WI38 (cell line): ENCODE results near the gene HELT.
"Not testable (repeated sequence)": the region's sequence is repeated elsewhere in the genome, so short reads cannot be mapped to it uniquely, and the experiment has no call there.

Experiments
- H3K4me3 ChIP-seq: 2 replicates; pipeline ENCODE4 v1.5.1; 2011; ENCODE audit warnings: low read depth, mild to moderate bottlenecking, control low read depth, low read length
- TF ChIP-seq, protein P1 (sequence below): IDR thresholded peaks from 2 replicates; pipeline ENCODE4 v1.5.1; 2012; ENCODE audit warnings: low read depth, mild to moderate bottlenecking, control low read depth, low read length

The HELT gene

DNA sequence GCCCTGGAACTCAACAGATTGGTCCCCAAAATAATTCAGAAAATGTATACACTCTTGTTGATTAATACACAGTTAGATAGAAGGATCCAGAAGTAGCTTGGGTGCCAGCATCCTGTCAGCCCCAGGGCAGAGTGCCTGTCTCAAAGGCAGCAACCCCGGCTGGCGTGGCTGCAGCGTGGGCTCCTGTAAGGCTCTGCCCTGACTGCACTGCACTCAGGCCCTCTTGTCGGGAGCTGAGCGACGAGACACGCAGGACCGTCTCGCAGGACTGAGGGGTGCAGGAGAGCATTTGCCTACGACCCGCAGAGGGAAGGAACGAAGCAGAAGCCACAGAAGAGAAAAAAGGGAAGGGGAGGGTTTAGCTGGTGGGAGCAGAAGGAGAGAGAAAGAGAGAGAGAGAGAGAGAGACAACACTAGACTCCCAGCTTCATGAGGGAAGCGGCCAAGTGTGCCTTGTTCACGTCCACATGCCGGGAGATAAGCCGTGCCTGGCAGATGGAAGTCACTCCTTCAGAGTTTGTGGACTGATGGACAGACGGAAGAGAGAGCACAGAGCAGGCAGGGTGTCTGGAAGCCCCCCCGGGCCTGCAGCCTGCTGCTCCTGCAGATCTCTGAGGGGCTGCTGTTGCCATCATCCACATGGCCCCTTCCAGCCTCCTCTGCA, 38.7 kb upstream of the HELT start:
- H3K4me3 ChIP-seq, result no peak overlapping the region
- TF ChIP-seq, protein P1, sequence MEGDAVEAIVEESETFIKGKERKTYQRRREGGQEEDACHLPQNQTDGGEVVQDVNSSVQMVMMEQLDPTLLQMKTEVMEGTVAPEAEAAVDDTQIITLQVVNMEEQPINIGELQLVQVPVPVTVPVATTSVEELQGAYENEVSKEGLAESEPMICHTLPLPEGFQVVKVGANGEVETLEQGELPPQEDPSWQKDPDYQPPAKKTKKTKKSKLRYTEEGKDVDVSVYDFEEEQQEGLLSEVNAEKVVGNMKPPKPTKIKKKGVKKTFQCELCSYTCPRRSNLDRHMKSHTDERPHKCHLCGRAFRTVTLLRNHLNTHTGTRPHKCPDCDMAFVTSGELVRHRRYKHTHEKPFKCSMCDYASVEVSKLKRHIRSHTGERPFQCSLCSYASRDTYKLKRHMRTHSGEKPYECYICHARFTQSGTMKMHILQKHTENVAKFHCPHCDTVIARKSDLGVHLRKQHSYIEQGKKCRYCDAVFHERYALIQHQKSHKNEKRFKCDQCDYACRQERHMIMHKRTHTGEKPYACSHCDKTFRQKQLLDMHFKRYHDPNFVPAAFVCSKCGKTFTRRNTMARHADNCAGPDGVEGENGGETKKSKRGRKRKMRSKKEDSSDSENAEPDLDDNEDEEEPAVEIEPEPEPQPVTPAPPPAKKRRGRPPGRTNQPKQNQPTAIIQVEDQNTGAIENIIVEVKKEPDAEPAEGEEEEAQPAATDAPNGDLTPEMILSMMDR, result no peak

DNA sequence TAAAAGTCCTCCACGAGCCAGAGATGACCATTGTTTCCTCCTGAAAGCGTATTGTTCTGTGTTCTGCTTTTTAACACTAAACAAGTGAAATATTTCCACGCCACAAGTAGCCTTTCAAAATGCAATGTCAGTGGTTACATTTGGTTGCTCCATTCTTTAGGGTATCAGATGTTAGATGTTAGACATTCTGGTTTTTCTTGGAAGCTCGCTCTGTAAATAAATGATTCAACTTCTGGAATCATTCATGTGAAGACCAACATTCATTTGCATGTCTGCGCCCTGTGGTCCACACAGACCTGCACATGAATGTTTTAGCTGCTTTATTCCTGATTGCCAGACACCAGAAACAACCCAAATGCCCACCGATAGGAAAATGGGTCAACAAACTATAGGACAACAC, 38.0 kb upstream of the HELT start:
- TF ChIP-seq, protein P1, result no peak

DNA sequence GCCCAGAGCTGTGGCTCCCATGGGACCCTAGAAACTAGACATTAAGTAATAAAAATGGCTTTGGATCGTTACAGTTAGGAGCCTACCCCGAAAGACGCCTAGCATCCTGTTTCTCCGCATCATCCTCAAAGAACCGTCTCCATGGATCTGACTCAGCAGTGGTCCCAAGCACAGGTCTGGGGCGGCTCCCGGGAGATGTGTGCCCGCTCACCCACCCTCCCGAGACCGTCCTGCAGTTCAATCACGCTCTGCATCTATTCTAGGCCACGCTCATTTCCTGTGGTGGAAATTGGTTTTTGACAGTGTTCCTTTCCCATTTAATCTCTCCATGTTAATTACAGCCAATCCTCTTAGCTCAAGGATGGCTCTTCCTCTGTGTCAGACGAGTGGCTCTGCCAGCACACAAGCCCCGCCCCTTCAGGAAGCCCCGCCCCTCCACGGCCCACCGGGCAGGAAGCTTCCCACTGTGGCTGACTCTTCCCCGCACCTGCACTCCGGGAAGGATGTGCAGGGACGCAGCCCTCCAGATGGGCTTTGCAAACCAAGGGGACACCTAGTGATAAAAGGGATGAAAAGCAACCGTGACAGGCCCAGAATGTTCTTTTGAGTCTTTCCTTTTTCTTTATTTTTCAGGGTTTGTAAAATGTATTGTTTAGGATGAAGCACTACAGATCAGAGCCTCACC, 34.5 kb upstream of the HELT start:
- no peak overlapping the region for H3K4me3 ChIP-seq
- TF ChIP-seq, protein P1, result 0 out of 2 replicates have a peak, but pooled peaks have one; percentile 22

More for the DNA sequence above, 38.0 kb upstream of the HELT start:
- no peak overlapping the region for H3K4me3 ChIP-seq

DNA sequence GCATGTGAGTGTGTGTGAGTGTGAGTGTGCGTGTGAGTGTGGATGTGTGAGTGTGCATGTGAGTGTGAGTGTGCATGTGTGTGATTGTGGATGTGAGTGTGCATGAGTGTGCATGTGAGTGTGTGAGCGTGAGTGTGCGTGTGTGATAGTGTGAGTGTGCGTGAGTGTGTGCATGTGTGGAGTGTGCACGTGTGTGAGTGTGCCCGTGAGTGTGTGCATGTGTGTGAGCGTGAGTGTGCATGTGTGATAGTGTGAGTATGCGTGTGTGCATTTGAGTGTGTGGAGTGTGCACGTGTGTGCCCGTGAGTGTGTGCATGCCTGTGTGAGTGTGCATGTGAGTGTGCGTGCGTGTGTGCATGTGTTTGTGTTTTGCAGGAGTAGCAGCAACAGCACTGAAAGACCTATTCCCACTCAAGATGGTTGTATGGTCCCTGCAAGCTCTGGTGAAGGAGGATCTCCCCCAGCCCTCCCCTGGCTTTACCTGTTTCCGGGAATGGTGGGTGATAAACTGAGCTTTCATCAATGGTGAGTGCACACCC, 30.7 kb upstream of the HELT start:
- TF ChIP-seq, protein P1, result no peak
- H3K4me3 ChIP-seq, result no peak overlapping the region

DNA sequence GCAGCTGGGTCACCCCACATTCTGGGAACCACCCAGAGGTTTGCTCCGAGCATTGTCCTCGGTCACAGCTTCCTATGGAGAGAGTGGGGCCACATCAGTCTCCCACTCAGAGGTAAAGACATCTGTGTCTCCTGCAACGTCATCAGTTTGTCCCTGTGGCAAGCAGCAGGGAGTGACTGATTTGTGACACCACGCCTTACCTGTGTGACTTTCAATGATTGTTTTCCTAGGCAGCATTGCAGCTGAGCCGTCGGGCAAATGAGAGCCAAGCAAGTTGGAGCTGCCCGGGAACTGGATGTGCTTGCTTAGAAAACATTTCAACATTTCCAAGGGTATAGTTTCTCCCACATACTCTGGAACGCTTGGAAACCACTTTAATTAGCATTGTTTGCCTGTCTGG, 29.7 kb upstream of the HELT start:
- no peak overlapping the region for H3K4me3 ChIP-seq
- TF ChIP-seq, protein P1, result no peak

DNA sequence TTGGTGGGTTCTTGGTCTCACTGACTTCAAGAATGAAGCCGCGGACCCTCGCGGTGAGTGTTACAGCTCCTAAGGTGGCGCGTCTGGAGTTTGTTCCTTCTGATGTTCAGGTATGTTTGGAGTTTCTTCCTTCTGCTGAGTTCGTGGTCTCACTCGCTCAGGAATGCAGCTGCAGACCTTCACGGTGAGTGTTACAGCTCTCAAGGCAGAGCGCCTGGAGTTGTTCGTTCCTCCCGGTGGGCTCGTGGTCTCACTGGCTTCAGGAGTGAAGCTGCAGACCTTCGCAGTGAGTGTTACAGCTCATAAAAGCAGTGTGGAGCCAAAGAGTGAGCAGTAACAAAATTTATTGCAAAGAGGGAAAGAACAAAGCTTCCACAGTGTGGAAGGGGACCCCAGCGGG, 29.0 kb upstream of the HELT start:
- not testable (repeated sequence) for H3K4me3 ChIP-seq

DNA sequence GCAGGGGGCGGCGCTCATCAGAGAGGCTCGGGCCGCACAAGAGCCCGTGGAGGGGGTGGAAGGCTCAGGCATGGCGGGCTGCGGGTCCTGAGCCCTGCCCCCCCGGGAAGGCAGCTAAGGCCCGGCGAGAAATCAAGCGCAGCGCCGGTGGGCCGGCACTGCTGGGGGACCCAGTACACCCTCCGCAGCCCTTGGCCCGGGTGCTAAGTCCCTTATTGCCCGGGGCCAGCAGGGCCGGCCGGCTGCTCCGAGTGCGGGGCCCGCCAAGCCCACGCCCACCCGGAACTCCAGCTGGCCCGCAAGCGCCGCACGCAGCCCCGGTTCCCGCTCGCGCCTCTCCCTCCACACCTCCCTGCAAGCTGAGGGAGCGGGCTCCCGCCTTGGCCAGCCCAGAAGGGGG, 28.2 kb upstream of the HELT start:
- H3K4me3 ChIP-seq, result not testable (repeated sequence)

DNA sequence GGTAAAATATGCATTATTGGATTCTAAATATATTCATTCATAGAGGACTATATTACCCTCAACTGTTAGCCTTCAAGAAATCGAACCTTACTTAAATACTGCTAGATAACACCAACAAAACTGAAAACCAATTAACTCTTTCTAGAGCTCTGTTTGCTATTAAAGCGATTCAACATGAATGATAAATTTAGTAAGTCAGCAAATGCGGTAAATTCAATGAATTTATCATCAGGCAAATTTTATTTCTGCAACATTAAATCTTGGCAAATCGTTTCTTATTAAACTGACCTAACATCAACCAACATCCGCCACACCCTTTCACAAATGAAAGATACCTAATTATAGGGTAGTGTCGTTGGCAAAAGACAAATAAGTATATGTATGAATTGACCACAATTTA, 26.4 kb upstream of the HELT start:
- no peak overlapping the region for H3K4me3 ChIP-seq
- TF ChIP-seq, protein P1, result no peak
